ENCODE results near the gene CAMTA1. TPM values are rescaled to one million over a fixed set of nuclear protein-coding genes. Genes with fewer than 3 reads are reported as not detected.

Gene CAMTA1
- total and polyA plus RNA-seq, 12 donors = 123 to 265 (median 142) TPM

- DNase-seq = no peak
- no peak overlapping the region for H3K27ac ChIP-seq
- no peak for TF ChIP-seq CTCF (IDR thresholded peaks at IDR 0.05)
- WGBS, 2 donors = 91 to 95% methylated on average over 2 of the region's 2 CpGs
- ATAC-seq = no peak
- no peaks in the 10 kb centered on the region for H3K27me3 ChIP-seq
- H3K9me3 ChIP-seq = peaks cover 0 to 21% (median 4%) of the 10 kb centered on the region in 11 donors
- no peaks in the 10 kb centered on the region for H3K36me3 ChIP-seq
- H3K4me3 ChIP-seq = no peak overlapping the region
- intact Hi-C loops (cut with DNase I) = no loop called here
- peaks cover 0 to 7% (median 0%) of the 10 kb centered on the region in 9 donors for H3K4me1 ChIP-seq
These were observed 617.2 kb downstream of the CAMTA1 start for GRCh38 chr1:7402548-7402850.

- peaks cover 0 to 7% (median 0%) of the 10 kb centered on the region in 9 donors for H3K4me1 ChIP-seq
- H3K27ac ChIP-seq = no peak overlapping the region
- no peaks in the 10 kb centered on the region for H3K36me3 ChIP-seq
- DNase-seq (peak in 1 of 2 donors; percentile 2), ATAC-seq (no peak)
- 95 to 97% methylated on average over 12 of the region's 12 CpGs for WGBS, 2 donors
- no peaks in the 10 kb centered on the region for H3K27me3 ChIP-seq
- intact Hi-C loops (cut with DNase I) = no loop called here
- no peak overlapping the region for H3K4me3 ChIP-seq
- peaks cover 0 to 21% (median 4%) of the 10 kb centered on the region in 11 donors for H3K9me3 ChIP-seq
- TF ChIP-seq CTCF (IDR thresholded peaks at IDR 0.05) = no peak
These were observed 618.2 kb downstream of the CAMTA1 start for GRCh38 chr1:7403265-7404045.

- peaks cover 0 to 17% (median 4%) of the 10 kb centered on the region in 11 donors for H3K9me3 ChIP-seq
- H3K36me3 ChIP-seq = no peaks in the 10 kb centered on the region
- no peaks in the 10 kb centered on the region for H3K27me3 ChIP-seq
- ATAC-seq = no peak
- H3K4me3 ChIP-seq = no peak overlapping the region
- intact Hi-C loops (cut with DNase I) = no loop called here
- no peak for TF ChIP-seq CTCF (IDR thresholded peaks at IDR 0.05)
- H3K27ac ChIP-seq = no peak overlapping the region
- peaks cover 0 to 7% (median 0%) of the 10 kb centered on the region in 9 donors for H3K4me1 ChIP-seq
- DNase-seq = peak in 1 of 2 donors; percentile 2
- 90 to 92% methylated on average over 18 of the region's 18 CpGs for WGBS, 2 donors
These were observed 618.9 kb downstream of the CAMTA1 start for GRCh38 chr1:7404046-7404742.

GRCh38 chr1:7405844-7406500 lies 620.7 kb downstream of the CAMTA1 start:
- peak in 1 of 2 donors; percentile 1 for DNase-seq
- 94 to 96% methylated on average over 9 of the region's 9 CpGs for WGBS, 2 donors

More at GRCh38 chr1:7405844-7406500, 620.7 kb downstream of the CAMTA1 start:
- intact Hi-C loops (cut with DNase I) = no loop called here
- ATAC-seq = no peak
- Histone ChIP-seq H3K27me3 (no peaks in the 10 kb centered on the region), H3K4me3 (no peak overlapping the region), H3K4me1 (peaks cover 0 to 7% (median 0%) of the 10 kb centered on the region in 9 donors), H3K27ac (no peak overlapping the region), H3K36me3 (no peaks in the 10 kb centered on the region), H3K9me3 (no peaks in the 10 kb centered on the region)
- TF ChIP-seq CTCF (IDR thresholded peaks at IDR 0.05) = no peak
